Osteocyte (in vitro differentiated cells): ENCODE data around the gene SIRPB2. TPM values are rescaled to one million over a fixed set of nuclear protein-coding genes. Genes with fewer than 3 reads are reported as not detected.
A peak's percentile ranks its signal among the peaks of the same experiment; 100 is the strongest.

Experiments
- DNase-seq: peaks from one replicate; pipeline ENCODE4 v3.0.0; 2021; ENCODE audit warnings: mixed read lengths; ENCODE audit not compliant: unreplicated experiment; ENCODE audit errors: extremely low spot score
- H3K27ac Mint-ChIP-seq: one replicate; pipeline ENCODE4 v1.8.0; 2021; ENCODE audit warnings: mild to moderate bottlenecking, mixed read lengths; ENCODE audit not compliant: unreplicated experiment
- H3K27me3 Mint-ChIP-seq: one replicate; pipeline ENCODE4 v1.8.0; 2021; ENCODE audit warnings: mixed read lengths; ENCODE audit not compliant: unreplicated experiment
- H3K36me3 Mint-ChIP-seq: one replicate; pipeline ENCODE4 v1.8.0; 2021; ENCODE audit warnings: mixed read lengths; ENCODE audit not compliant: unreplicated experiment
- H3K4me1 Mint-ChIP-seq: one replicate; pipeline ENCODE4 v1.8.0; 2021; ENCODE audit warnings: mixed read lengths; ENCODE audit not compliant: unreplicated experiment
- H3K4me3 Mint-ChIP-seq: one replicate; pipeline ENCODE4 v1.8.0; 2021; ENCODE audit warnings: mild to moderate bottlenecking, moderate library complexity, mixed read lengths; ENCODE audit not compliant: unreplicated experiment
- H3K9me3 Mint-ChIP-seq: one replicate; pipeline ENCODE4 v1.8.0; 2021; ENCODE audit warnings: mixed read lengths; ENCODE audit not compliant: unreplicated experiment
- CTCF ChIP-seq: fragments of 200-600 bp; sonication (generic); IDR thresholded peaks from 2 replicates; pipeline ENCODE4 v1.5.0; 2021; ENCODE audit warnings: antibody characterized with exemption, mild to moderate bottlenecking, moderate library complexity
- total RNA-seq: library from RNA; stranded (reverse); gene quantifications from 2 replicates; pipeline ENCODE4 v1.2.1, GENCODE V29; 2021

The SIRPB2 gene
- total RNA-seq, 1 donor from 2014 or later = not detected

- no peak overlapping the region for H3K27ac Mint-ChIP-seq
- peak; percentile 32 for DNase-seq
- no peak overlapping the region for H3K4me3 Mint-ChIP-seq
- no peak for TF ChIP-seq CTCF
- no peaks in the 10 kb centered on the region for H3K27me3 Mint-ChIP-seq
- H3K9me3 Mint-ChIP-seq = no peaks in the 10 kb centered on the region
- H3K4me1 Mint-ChIP-seq = peaks cover 20% of the 10 kb centered on the region
- H3K36me3 Mint-ChIP-seq = peaks cover 16% of the 10 kb centered on the region
Measured at GRCh38 chr20:1462001-1462400, 29.2 kb downstream of the SIRPB2 start.

DNA sequence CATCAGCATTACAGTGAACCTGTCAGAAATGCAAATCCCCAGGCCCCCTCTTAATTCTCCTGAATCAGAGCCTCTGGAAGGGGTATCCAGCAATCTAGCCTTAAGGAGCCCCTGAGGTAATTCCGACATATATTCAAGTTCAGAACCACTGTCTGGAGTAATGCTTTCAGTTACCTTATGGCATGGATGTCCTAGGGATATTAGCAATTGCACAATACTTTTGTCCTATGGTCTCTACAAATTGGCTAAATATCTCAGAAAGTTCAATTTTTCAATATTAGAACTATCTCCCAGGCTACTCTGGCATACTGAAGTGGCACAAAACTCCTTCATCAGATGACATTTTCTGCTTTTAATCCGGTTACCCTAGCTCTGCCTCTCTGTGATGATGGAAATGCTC, 30.9 kb downstream of the SIRPB2 start:
- Mint-ChIP-seq H3K4me1 (peaks cover 18% of the 10 kb centered on the region), H3K36me3 (peaks cover 16% of the 10 kb centered on the region), H3K27me3 (no peaks in the 10 kb centered on the region), H3K4me3 (no peak overlapping the region), H3K27ac (no peak overlapping the region), H3K9me3 (no peaks in the 10 kb centered on the region)
- no peak for TF ChIP-seq CTCF
- DNase-seq = no peak

DNA sequence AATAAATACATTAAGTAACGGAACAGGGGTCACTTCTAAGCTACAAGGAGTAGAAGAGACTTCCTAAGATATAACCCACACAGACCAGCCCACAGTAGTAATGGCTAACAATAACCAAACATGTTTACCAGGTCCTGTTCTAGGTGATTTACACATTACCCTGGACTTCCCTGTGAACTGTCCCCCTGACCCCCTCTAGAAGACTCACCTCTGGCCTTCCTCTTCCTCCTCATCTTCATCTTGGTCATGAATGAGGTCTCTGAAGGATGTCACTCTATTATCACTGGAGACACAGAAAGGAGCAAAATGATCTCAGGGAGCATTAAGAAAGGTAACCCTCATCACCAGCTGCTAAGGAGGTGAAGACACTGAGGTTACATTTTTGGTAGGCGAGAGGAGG, 33.2 kb downstream of the SIRPB2 start:
- no peak for DNase-seq
- H3K36me3 Mint-ChIP-seq = peaks cover 27% of the 10 kb centered on the region
- peaks cover 6% of the 10 kb centered on the region for H3K4me1 Mint-ChIP-seq
- H3K27me3 Mint-ChIP-seq = no peaks in the 10 kb centered on the region
- H3K4me3 Mint-ChIP-seq = no peak overlapping the region
- no peaks in the 10 kb centered on the region for H3K9me3 Mint-ChIP-seq
- no peak overlapping the region for H3K27ac Mint-ChIP-seq
- TF ChIP-seq CTCF = no peak

GRCh38 chr20:1456300-1456699, 34.9 kb downstream of the SIRPB2 start:
- H3K36me3 Mint-ChIP-seq = peaks cover 39% of the 10 kb centered on the region
- H3K9me3 Mint-ChIP-seq = no peaks in the 10 kb centered on the region
- no peak for DNase-seq

GRCh38 chr20:1450926-1451491, 40.2 kb downstream of the SIRPB2 start:
- H3K27me3 Mint-ChIP-seq = no peaks in the 10 kb centered on the region
- H3K36me3 Mint-ChIP-seq = peaks cover 54% of the 10 kb centered on the region
- H3K4me1 Mint-ChIP-seq = peaks cover 2% of the 10 kb centered on the region
- TF ChIP-seq CTCF = no peak
- no peak overlapping the region for H3K4me3 Mint-ChIP-seq
- no peaks in the 10 kb centered on the region for H3K9me3 Mint-ChIP-seq
- no peak for DNase-seq
- no peak overlapping the region for H3K27ac Mint-ChIP-seq

More at GRCh38 chr20:1456300-1456699, 34.9 kb downstream of the SIRPB2 start:
- Mint-ChIP-seq H3K27me3 (no peaks in the 10 kb centered on the region), H3K4me1 (peaks cover 6% of the 10 kb centered on the region), H3K4me3 (no peak overlapping the region), H3K27ac (peak overlapping the region; percentile 69)
- TF ChIP-seq CTCF = no peak
